ENCODE data around the gene FKBP8. TPM values are rescaled to one million over a fixed set of nuclear protein-coding genes. Genes with fewer than 3 reads are reported as not detected.
"Not testable (repeated sequence)": the region's sequence is repeated elsewhere in the genome, so short reads cannot be mapped to it uniquely, and the experiment has no call there.

The FKBP8 gene
- total RNA-seq, 4 donors from 2014 or later = 408 to 436 (median 418) TPM

DNA sequence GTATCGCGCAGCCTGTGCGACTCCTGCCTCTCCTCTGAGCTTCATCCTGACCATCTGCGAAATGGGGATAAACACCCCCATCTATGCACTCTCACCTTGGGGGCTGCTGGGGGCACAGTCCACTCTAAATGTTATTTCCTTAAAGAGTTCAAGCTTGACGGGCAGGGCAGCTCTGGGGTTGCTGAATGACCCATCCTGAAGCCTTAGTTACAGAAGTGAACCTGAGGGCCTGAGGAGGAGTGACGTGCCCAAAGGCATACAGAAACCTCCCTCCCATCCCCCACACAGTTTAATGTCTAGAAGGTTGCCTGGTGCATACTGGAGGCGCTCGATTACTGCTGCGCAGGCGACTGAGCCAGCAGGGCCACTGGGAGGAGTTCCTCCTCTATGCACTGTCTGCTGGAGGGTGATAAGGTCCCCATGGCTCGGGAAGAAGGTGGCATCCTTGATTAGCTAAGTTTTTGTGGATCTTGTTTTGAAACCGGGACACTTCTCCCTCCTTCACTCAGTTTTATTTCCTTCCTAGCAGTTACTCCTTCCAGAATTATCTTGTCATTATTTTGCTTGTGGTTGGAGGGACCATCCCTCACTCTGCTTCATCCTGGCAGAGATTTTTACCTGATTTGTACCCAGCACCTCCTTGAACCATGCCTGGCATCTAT, 572 bp upstream of the FKBP8 start:
- peak; percentile 51 for ATAC-seq
- TF ChIP-seq POLR2A (IDR thresholded peaks at IDR 0.05) = no peak
- TF ChIP-seq, protein P1, sequence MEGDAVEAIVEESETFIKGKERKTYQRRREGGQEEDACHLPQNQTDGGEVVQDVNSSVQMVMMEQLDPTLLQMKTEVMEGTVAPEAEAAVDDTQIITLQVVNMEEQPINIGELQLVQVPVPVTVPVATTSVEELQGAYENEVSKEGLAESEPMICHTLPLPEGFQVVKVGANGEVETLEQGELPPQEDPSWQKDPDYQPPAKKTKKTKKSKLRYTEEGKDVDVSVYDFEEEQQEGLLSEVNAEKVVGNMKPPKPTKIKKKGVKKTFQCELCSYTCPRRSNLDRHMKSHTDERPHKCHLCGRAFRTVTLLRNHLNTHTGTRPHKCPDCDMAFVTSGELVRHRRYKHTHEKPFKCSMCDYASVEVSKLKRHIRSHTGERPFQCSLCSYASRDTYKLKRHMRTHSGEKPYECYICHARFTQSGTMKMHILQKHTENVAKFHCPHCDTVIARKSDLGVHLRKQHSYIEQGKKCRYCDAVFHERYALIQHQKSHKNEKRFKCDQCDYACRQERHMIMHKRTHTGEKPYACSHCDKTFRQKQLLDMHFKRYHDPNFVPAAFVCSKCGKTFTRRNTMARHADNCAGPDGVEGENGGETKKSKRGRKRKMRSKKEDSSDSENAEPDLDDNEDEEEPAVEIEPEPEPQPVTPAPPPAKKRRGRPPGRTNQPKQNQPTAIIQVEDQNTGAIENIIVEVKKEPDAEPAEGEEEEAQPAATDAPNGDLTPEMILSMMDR (IDR thresholded peaks at IDR 0.05) = no peak
- TF ChIP-seq POLR2AphosphoS5 (IDR thresholded peaks at IDR 0.05) = no peak
- TF ChIP-seq EP300 (IDR thresholded peaks at IDR 0.05) = no peak
- peak overlapping the region; percentile 88 to 98 (median 92) for H3K27ac ChIP-seq
- WGBS, 2 donors (ENCODE audit: low coverage in 1 of 2) = 11 to 12% methylated on average over 2 to 5 of the region's 12 CpGs
- peaks cover 0 to 28% of the 10 kb centered on the region in 2 donors for H3K36me3 ChIP-seq
- H3K9me3 ChIP-seq = no peaks in the 10 kb centered on the region
- peaks cover 0 to 27% (median 13%) of the 10 kb centered on the region in 3 donors for H3K4me1 ChIP-seq
- H3K4me3 ChIP-seq = peak overlapping the region; percentile 82 to 93
- no peaks in the 10 kb centered on the region for H3K27me3 ChIP-seq

DNA sequence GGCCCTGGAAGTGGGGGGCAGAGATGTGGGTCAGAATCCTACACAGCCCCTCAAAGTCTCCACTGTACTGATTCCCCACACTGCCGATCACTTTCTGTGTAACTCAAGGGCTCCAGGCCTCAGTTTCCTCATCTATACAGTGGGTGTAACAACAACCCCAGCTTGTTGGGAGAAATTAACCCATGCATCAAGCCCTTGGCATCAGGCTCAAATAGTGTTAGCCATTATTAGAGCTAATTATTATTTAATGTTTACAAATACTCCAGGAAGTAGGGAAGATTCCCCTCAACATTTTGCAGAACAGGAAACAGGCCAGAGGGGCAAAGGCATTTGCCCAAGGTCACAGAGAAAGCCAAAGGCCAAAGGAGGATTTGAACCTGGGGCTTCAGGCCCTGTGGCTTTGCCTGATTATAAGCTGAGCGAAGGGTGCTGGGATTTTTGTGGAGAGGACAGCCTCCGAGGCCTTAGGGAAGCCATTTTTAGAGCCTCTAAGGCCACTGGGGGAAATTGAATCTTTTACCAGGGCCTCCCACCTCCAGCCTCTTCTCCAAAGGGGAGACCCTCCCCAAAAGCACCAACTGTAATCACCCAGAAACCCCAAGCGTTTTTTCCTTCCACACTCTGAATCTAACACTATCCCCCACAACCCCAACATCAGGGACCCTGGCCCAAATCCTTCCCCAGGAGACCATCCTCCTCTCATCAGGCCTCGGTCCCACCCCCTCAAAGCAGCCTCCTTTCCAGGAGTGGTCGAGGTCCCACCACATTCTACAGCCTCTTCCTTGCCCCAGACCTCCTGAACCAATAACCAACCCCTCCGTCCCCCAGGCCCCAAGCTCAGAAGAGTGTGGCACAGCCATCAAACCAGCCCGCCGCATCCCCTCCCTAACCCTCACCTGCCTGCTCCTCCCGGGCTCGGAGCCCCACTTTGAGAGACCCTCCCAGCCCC, 1.1 kb downstream of the FKBP8 start:
- TF ChIP-seq, protein P1 (IDR thresholded peaks at IDR 0.05) = no peak
- no peak for TF ChIP-seq EP300 (IDR thresholded peaks at IDR 0.05)
- no peak for TF ChIP-seq POLR2AphosphoS5 (IDR thresholded peaks at IDR 0.05)
- no peak for TF ChIP-seq POLR2A (IDR thresholded peaks at IDR 0.05)
- no peak for ATAC-seq

DNA sequence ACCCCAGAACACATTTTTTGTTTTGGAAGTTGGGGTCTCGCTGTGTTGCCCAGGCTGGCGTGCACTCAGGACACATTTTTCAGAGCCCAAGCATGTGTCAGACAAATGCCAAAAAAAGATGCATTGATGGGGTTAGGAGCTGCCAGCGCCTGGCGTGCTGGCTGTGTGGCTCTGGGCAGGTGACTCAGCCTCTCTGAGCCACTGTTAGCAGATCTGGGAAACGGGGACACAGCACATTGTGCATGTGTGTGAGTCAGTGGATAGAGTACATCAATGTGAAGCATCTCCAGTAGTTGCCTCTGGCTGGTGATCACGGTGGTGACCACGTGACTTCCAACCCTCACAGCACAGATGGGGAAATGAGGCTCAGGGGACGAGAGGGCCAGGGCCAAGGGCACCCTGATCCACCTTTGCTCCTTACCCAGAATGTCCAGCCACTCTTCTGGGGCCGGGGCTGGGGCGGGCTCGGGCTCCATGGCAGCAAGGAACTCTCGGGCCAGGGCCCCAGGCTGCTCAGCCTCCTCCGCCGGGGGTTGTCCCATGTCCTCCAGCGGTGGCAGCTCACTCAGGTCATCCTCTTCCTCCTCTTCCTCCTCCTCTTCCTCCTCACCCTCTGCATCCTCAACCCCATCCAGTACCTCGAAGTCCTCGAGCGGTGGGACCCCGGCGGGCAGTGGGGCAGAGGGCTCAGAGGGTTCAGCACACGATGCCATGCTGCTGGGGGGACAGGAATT, 1.9 kb downstream of the FKBP8 start:
- 78 to 100% methylated on average over 2 to 12 of the region's 21 CpGs for WGBS, 2 donors (ENCODE audit: low coverage in 1 of 2)
- Histone ChIP-seq H3K27ac (peak overlapping the region in 3 of 4 donors; percentile 91 to 98 (median 94)), H3K27me3 (no peaks in the 10 kb centered on the region), H3K9me3 (no peaks in the 10 kb centered on the region), H3K4me1 (peaks cover 0 to 27% (median 13%) of the 10 kb centered on the region in 3 donors), H3K4me3 (peak overlapping the region in 1 of 2 donors; percentile 93), H3K36me3 (peaks cover 0 to 52% of the 10 kb centered on the region in 2 donors)
- TF ChIP-seq POLR2AphosphoS5 (IDR thresholded peaks at IDR 0.05) = no peak
- TF ChIP-seq POLR2A (IDR thresholded peaks at IDR 0.05) = no peak
- TF ChIP-seq EP300 (IDR thresholded peaks at IDR 0.05) = no peak
- TF ChIP-seq, protein P1 (IDR thresholded peaks at IDR 0.05) = no peak
- no peak for ATAC-seq

More for the DNA sequence above, 1.1 kb downstream of the FKBP8 start:
- Histone ChIP-seq H3K36me3 (peaks cover 0 to 44% of the 10 kb centered on the region in 2 donors), H3K4me1 (peaks cover 0 to 27% (median 13%) of the 10 kb centered on the region in 3 donors), H3K9me3 (no peaks in the 10 kb centered on the region), H3K27ac (peak overlapping the region; percentile 88 to 98 (median 92)), H3K4me3 (peak overlapping the region; percentile 82 to 93), H3K27me3 (no peaks in the 10 kb centered on the region)
- WGBS, 2 donors (ENCODE audit: low coverage in 1 of 2) = 21 to 31% methylated on average over 6 of the region's 11 CpGs

DNA sequence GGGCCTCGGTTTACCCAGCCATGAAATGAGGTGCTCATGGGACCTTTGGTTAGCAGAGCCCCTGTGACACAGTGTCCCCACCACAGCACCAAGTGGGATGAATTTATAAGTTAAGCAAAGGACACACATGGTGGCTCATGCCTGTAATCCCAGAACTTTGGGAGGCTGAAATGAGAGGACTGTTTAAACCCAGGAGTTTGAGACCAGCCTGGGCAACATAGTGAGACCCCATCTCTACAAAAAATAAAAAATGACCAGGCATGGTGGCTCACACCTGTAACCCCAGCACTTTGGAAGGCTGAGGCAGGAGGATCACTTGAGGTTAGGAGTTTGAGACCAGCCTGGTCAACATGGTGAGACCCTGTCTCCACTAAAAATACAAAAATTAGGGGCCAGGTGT, 3.2 kb downstream of the FKBP8 start:
- not testable (repeated sequence) for H3K4me3 ChIP-seq, H3K9me3 ChIP-seq, H3K27me3 ChIP-seq, H3K27ac ChIP-seq, ATAC-seq
- 100% methylated on average over 1 of the region's 1 CpG; no CpG with 5 or more reads in 1 of the 2 donors for WGBS, 2 donors (ENCODE audit: low coverage in 1 of 2)
- Histone ChIP-seq H3K36me3 (peaks cover 0 to 65% of the 10 kb centered on the region in 2 donors), H3K4me1 (peaks cover 0 to 27% (median 13%) of the 10 kb centered on the region in 3 donors)

DNA sequence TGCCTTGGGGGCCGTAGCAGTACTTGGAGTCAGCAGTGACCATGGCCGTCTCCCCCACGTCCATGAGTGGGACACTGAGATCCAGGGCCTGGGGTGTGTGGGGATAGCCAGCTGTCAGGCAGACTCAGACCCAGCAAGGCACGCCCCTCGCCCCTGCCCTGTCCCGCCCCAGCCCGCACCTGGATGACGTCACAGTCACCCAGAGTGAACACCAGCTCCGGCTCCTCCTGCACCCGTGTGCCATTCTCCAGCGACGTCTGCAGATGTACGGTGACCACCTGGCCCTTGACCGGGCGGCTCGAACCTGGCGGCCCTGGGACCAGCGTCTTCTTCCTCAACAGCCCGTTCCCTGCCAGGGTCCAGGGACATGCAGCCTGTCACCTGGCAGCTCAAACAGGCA, 4.0 kb downstream of the FKBP8 start:
- TF ChIP-seq POLR2AphosphoS5 (IDR thresholded peaks at IDR 0.05) (no peak), POLR2A (IDR thresholded peaks at IDR 0.05) (no peak), EP300 (IDR thresholded peaks at IDR 0.05) (no peak)
- TF ChIP-seq, protein P1 (IDR thresholded peaks at IDR 0.05) = no peak
- no peaks in the 10 kb centered on the region for H3K27me3 ChIP-seq
- WGBS, 2 donors (ENCODE audit: low coverage in 1 of 2) = 97% methylated on average over 7 of the region's 19 CpGs; no CpG with 5 or more reads in 1 of the 2 donors
- H3K4me3 ChIP-seq = no peak overlapping the region
- peaks cover 0 to 27% (median 13%) of the 10 kb centered on the region in 3 donors for H3K4me1 ChIP-seq
- no peaks in the 10 kb centered on the region for H3K9me3 ChIP-seq
- ATAC-seq = no peak
- no peak overlapping the region for H3K27ac ChIP-seq
- H3K36me3 ChIP-seq = peaks cover 0 to 73% of the 10 kb centered on the region in 2 donors
